Body of pancreas (tissue), 4 donors: ENCODE data around the gene PEX14. TPM values are rescaled to one million over a fixed set of nuclear protein-coding genes. Genes with fewer than 3 reads are reported as not detected.

Experiments
- ATAC-seq: fragments of 150-250 bp; one replicate; pipeline ENCODE4 v1.9.1; 2016
- DNase-seq, 4 donors: peaks; one replicate each; pipeline ENCODE4 v3.0.0-alpha.2; 2019
- H3K27ac ChIP-seq, 4 donors: fragments of 200-600 bp; sonication (generic); 1 replicate in 3 of 4; 2 replicates in 1 of 4; pipeline versions ENCODE4 v1.5.1 to v1.6.1; 2016 to 2019; ENCODE audit warnings: mild to moderate bottlenecking in 1 of 4, mixed read lengths in 1 of 4, moderate library complexity in 1 of 4
- H3K27me3 ChIP-seq, 2 donors: fragments of 200-600 bp; sonication (generic); one replicate each; pipeline ENCODE4 v1.6.0; 2016; ENCODE audit warnings: mild to moderate bottlenecking in 1 of 2
- H3K36me3 ChIP-seq, 2 donors: fragments of 200-600 bp; sonication (generic); replicated peaks in 1 of 2; 2 replicates each; pipeline ENCODE4 v1.5.1; 2016; ENCODE audit warnings: low read depth in 2 of 2; ENCODE audit not compliant: insufficient read depth in 1 of 2
- H3K4me1 ChIP-seq: fragments of 200-600 bp; sonication (generic); one replicate; pipeline ENCODE4 v1.6.0; 2016
- H3K4me3 ChIP-seq, 2 donors: fragments of 200-600 bp; sonication (generic); 1 replicate in 1 of 2; 2 replicates in 1 of 2; pipeline ENCODE4 v1.5.1; 2016 to 2019
- H3K9me3 ChIP-seq, 3 donors: fragments of 200-600 bp; sonication (generic); 1 replicate in 2 of 3; 2 replicates in 1 of 3; pipeline ENCODE4 v1.5.1; 2016
- POLR2A ChIP-seq, 3 donors: fragments of 450-650 bp; IDR thresholded peaks; one replicate each; pipeline ENCODE4 v1.6.1; 2016; ENCODE audit warnings: antibody characterized with exemption in 3 of 3, mild to moderate bottlenecking in 2 of 3
- WGBS, 2 donors: methylation state at CpG; one replicate each; pipeline ENCODE4 v1.1.5; 2017; 5-methylcytosine and 5-hydroxymethylcytosine counted together
- intact Hi-C: fragments of 100-400 bp; cut with DNase I; formaldehyde crosslinking; loops from one replicate; pipeline ENCODE4 v1.15.1; 2023
- total RNA-seq, 2 donors: library from RNA; depleted of rRNA; stranded (reverse); fragments of >200 nt; gene quantifications; one replicate each; pipeline ENCODE4 v1.1.0, GENCODE V29; 2016
- TF ChIP-seq, protein P1 (sequence below), 7 experiments: fragments of 450-650 bp in 4 of 7; fragments of 200-600 bp in 3 of 7; sonication (generic) in 3 of 7; IDR thresholded peaks; one replicate each; pipeline ENCODE4 v1.5.1; 2016 to 2019; ENCODE audit warnings: antibody characterized with exemption in 7 of 7

Gene PEX14
- total RNA-seq, 2 donors from 2014 or later = 8.6 to 8.8 TPM

DNA sequence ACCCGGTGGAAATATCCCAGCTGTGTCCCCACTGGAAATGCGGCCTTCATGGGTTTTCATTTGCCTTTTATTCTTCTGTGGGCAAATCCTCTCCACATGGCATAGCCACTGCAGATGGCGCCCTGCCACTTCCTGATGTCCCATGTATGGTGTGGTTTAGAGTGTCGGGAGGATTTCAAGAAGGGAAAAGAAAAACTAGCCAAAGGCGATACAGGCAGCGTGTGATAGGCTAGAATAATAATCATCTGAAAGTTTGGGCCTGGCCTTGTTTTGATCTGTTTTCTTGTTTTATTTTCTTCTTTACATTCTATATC, 123.6 kb downstream of the PEX14 start:
- H3K4me3 ChIP-seq = no peak overlapping the region
- peak in 2 of 4 donors; percentile 24 to 36 for DNase-seq
- no peaks in the 10 kb centered on the region for H3K36me3 ChIP-seq
- H3K27me3 ChIP-seq = no peaks in the 10 kb centered on the region
- H3K9me3 ChIP-seq = no peaks in the 10 kb centered on the region
- peaks cover 52% of the 10 kb centered on the region for H3K4me1 ChIP-seq
- 80 to 85% methylated on average over 6 of the region's 6 CpGs for whole genome bisulfite sequencing, 2 donors
- TF ChIP-seq, protein P1, sequence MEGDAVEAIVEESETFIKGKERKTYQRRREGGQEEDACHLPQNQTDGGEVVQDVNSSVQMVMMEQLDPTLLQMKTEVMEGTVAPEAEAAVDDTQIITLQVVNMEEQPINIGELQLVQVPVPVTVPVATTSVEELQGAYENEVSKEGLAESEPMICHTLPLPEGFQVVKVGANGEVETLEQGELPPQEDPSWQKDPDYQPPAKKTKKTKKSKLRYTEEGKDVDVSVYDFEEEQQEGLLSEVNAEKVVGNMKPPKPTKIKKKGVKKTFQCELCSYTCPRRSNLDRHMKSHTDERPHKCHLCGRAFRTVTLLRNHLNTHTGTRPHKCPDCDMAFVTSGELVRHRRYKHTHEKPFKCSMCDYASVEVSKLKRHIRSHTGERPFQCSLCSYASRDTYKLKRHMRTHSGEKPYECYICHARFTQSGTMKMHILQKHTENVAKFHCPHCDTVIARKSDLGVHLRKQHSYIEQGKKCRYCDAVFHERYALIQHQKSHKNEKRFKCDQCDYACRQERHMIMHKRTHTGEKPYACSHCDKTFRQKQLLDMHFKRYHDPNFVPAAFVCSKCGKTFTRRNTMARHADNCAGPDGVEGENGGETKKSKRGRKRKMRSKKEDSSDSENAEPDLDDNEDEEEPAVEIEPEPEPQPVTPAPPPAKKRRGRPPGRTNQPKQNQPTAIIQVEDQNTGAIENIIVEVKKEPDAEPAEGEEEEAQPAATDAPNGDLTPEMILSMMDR (IDR thresholded peaks at IDR 0.05) = no peak
- no peak for TF ChIP-seq POLR2A (IDR thresholded peaks at IDR 0.05)
- intact Hi-C loops = no loop called here
- no peak overlapping the region for H3K27ac ChIP-seq
- ATAC-seq = no peak

DNA sequence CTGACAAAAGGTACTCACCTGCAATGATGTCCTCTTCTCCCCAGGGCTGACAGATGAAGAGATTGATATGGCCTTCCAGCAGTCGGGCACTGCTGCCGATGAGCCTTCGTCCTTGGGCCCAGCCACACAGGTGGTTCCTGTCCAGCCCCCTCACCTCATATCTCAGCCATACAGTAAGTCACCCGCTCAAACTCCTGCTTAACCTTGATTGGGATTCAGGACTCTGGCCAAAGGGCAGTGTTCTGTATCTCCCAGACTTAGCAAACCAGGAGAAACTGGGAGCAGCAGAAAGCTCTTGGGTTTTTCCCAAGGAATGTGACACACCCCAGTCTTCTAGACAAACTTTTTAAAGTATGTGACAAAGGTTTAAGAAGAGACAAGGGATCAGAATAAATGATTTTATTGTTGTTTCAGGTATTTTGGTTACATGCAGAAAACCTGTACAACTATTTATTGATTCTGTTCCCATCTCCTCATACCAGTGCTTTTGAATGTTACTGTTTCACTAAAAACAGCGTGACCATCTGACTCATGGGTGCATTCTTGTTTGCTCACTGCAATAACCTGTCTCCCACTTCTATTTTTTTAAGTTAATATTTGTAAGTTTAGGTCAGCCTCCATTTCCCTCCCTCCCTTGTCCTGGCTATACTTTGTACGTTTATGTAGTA, 124.6 kb downstream of the PEX14 start:
- peak; percentile 62 for ATAC-seq
- Histone ChIP-seq H3K27me3 (no peaks in the 10 kb centered on the region), H3K4me3 (no peak overlapping the region), H3K27ac (peak overlapping the region in 3 of 4 donors; percentile 31 to 67 (median 63)), H3K4me1 (peaks cover 53% of the 10 kb centered on the region), H3K9me3 (no peaks in the 10 kb centered on the region), H3K36me3 (no peaks in the 10 kb centered on the region)
- peak in 3 of 4 donors; percentile 22 to 23 (median 22) for DNase-seq
- 22 to 32% methylated on average over 4 to 6 of the region's 6 CpGs for WGBS, 2 donors
- TF ChIP-seq, protein P1 (IDR thresholded peaks at IDR 0.05) = no peak
- no peak for TF ChIP-seq POLR2A (IDR thresholded peaks at IDR 0.05)
- intact Hi-C loops = no loop called here

DNA sequence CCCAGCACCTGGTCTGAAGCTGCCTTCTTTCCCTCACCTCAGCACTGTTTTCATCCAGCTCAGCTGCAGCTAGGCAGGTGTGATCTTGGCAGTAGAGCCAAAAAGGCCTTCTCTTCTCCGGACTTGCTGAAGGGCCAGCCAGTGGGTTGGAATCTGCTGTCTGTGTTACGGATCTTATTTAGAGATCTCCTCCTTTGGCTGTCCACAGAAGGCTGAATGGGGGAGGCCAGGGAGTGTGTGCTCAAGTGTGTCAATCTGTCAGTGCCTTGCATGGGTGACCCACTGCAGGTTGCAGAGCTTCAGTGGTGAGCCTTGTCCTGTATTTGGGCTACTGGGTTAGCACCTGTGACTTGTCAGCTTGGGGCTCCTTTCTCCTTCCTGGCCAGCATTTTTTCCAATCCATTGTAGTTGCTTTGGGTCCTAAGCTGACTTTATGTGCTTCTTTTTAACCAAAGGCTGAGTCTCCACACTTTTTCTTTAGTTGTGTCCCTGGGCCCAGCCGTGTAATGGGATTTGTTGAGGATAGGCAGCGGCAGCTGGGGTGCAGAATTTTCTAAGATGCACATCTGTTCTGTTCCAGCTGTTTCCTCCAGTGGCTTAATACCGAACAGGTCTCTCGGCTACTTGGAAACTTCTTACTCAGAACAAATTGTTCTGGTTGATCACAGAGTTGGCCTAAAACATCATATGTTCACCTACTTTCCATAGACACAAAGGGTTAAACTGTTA, 126.8 kb downstream of the PEX14 start:
- peaks cover 43% of the 10 kb centered on the region for H3K4me1 ChIP-seq
- peak in 1 of 4 donors; percentile 39 for DNase-seq
- TF ChIP-seq, protein P1 (IDR thresholded peaks at IDR 0.05) = no peak
- no peak for TF ChIP-seq POLR2A (IDR thresholded peaks at IDR 0.05)
- ATAC-seq = no peak
- H3K9me3 ChIP-seq = no peaks in the 10 kb centered on the region
- H3K36me3 ChIP-seq = no peaks in the 10 kb centered on the region
- intact Hi-C loops = no loop called here
- WGBS, 2 donors = 79 to 82% methylated on average over 6 of the region's 6 CpGs
- H3K4me3 ChIP-seq = no peak overlapping the region
- H3K27ac ChIP-seq = no peak overlapping the region
- no peaks in the 10 kb centered on the region for H3K27me3 ChIP-seq

DNA sequence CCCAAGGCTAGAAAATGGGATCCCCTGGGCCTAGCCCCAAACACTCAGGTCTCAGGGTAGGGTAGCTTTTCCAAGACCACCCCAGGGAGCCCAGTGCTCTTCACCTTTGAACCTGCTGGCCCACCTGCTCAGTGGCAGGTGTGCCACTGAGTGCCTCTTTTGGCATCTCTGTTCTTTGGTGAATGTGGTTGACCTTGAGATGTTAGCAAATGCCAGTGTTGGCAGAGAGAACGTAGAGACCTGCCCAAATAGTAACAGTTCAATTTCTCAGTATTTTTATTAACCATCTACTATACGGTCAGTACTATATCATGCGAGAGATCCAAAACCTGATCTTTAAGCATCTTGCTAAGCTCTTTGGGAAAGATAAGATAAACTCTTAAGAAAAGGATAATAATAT, 128.2 kb downstream of the PEX14 start:
- H3K4me3 ChIP-seq = no peak overlapping the region
- no peak overlapping the region for H3K27ac ChIP-seq
- intact Hi-C loops = no loop called here

More for the DNA sequence above, 128.2 kb downstream of the PEX14 start:
- Histone ChIP-seq H3K27me3 (no peaks in the 10 kb centered on the region), H3K4me1 (peaks cover 43% of the 10 kb centered on the region), H3K36me3 (no peaks in the 10 kb centered on the region), H3K9me3 (no peaks in the 10 kb centered on the region)
- TF ChIP-seq, protein P1 (IDR thresholded peaks at IDR 0.05) = no peak
- TF ChIP-seq POLR2A (IDR thresholded peaks at IDR 0.05) = no peak
- ATAC-seq (no peak), DNase-seq (no peak)
- 35 to 44% methylated on average over 3 of the region's 3 CpGs for WGBS, 2 donors
